KG1 (cell line): ENCODE measurements around the gene CDK12.

Source experiments
- DNase-seq: peaks from one replicate; lab custom pipeline; 2025; lab: John Stamatoyannopoulos, UW

The CDK12 gene

GRCh38 chr17:39582658-39583057 lies 121.4 kb downstream of the CDK12 start:
- DNase-seq, result no peak
